ENCODE measurements around the gene ANOS1. TPM values are rescaled to one million over a fixed set of nuclear protein-coding genes. Genes with fewer than 3 reads are reported as not detected.

Gene ANOS1
- total RNA-seq, 1 donor from 2014 or later = 5.9 TPM

DNA sequence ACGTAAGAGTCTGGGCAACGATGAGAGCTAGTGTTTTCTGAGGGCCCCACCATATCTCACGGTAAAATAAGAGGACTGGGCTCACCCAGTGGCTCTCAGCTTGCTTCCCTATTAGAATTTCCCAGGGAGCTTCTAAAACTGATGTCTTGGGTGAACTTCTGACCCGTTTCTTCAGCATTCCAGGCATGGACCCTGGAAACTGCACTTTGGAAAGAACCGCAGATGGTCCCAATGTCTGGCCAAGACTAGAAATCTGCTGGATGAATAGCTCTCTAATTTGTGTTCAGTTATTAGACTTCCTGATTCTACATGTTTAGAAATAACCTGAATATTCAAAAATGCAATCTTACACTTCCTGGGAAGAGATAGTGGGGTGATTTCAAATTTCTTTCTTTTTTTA is 127.8 kb downstream of the ANOS1 start:
- Mint-ChIP-seq H3K27ac (no peak overlapping the region), H3K27me3 (no peaks in the 10 kb centered on the region), H3K4me3 (ENCODE audit: low read depth) (no peak overlapping the region), H3K4me1 (ENCODE audit: low read depth) (no peaks in the 10 kb centered on the region), H3K9me3 (ENCODE audit: low read depth) (no peaks in the 10 kb centered on the region), H3K36me3 (ENCODE audit: insufficient read depth) (no peaks in the 10 kb centered on the region)
- no peak for DNase-seq (ENCODE audit: low spot score, unreplicated experiment)
- TF ChIP-seq, protein P1, sequence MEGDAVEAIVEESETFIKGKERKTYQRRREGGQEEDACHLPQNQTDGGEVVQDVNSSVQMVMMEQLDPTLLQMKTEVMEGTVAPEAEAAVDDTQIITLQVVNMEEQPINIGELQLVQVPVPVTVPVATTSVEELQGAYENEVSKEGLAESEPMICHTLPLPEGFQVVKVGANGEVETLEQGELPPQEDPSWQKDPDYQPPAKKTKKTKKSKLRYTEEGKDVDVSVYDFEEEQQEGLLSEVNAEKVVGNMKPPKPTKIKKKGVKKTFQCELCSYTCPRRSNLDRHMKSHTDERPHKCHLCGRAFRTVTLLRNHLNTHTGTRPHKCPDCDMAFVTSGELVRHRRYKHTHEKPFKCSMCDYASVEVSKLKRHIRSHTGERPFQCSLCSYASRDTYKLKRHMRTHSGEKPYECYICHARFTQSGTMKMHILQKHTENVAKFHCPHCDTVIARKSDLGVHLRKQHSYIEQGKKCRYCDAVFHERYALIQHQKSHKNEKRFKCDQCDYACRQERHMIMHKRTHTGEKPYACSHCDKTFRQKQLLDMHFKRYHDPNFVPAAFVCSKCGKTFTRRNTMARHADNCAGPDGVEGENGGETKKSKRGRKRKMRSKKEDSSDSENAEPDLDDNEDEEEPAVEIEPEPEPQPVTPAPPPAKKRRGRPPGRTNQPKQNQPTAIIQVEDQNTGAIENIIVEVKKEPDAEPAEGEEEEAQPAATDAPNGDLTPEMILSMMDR (IDR thresholded peaks at IDR 0.05; ENCODE audit: unreplicated experiment) = no peak

DNA sequence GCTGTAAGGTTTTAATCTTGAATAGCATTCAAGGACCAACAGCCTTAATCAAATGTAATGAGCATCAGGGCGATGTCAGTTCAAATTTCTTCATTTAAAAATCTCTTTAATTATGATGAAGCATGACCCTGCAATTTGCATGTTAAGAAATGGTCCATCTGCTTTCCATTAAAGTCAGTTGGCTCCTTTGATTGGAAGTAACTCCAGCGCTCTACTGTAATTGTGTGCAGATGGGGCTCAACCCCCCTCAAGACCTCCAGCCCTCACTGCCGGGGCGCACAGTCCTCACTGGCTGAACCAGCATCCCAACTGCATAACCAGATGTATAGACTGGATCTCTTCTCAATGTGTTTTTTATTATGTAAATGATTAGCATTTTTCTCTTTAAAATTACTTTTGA is 140.4 kb downstream of the ANOS1 start:
- Mint-ChIP-seq H3K27ac (no peak overlapping the region), H3K4me3 (ENCODE audit: low read depth) (no peak overlapping the region), H3K9me3 (ENCODE audit: low read depth) (no peaks in the 10 kb centered on the region), H3K27me3 (no peaks in the 10 kb centered on the region), H3K36me3 (ENCODE audit: insufficient read depth) (no peaks in the 10 kb centered on the region), H3K4me1 (ENCODE audit: low read depth) (no peaks in the 10 kb centered on the region)
- TF ChIP-seq, protein P1 (IDR thresholded peaks at IDR 0.05; ENCODE audit: unreplicated experiment) = no peak
- no peak for DNase-seq (ENCODE audit: low spot score, unreplicated experiment)

DNA sequence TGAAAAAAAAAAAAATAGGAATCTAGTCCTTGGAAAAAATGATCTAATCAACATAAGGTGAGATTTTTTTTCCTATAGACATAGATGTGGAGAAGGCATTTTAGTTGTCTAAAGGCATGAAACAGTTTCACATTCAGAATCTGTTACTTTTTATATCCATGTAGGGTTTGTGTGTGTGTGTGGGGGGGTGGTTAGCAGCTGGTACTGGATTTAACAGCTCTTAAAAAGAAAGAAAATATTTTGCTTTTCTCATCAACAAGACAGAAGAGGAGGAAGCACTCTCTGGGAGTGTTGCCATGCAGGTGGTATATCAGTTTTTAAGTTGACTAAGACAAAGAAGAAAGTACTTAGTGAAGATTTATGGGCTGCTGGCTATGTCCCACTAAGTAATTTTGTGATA is 145.0 kb downstream of the ANOS1 start:
- H3K27ac Mint-ChIP-seq = no peak overlapping the region
- no peaks in the 10 kb centered on the region for H3K36me3 Mint-ChIP-seq (ENCODE audit: insufficient read depth)
- no peaks in the 10 kb centered on the region for H3K27me3 Mint-ChIP-seq
- no peak for DNase-seq (ENCODE audit: low spot score, unreplicated experiment)
- no peaks in the 10 kb centered on the region for H3K4me1 Mint-ChIP-seq (ENCODE audit: low read depth)
- no peak overlapping the region for H3K4me3 Mint-ChIP-seq (ENCODE audit: low read depth)
- TF ChIP-seq, protein P1 (IDR thresholded peaks at IDR 0.05; ENCODE audit: unreplicated experiment) = no peak
- H3K9me3 Mint-ChIP-seq (ENCODE audit: low read depth) = no peaks in the 10 kb centered on the region

DNA sequence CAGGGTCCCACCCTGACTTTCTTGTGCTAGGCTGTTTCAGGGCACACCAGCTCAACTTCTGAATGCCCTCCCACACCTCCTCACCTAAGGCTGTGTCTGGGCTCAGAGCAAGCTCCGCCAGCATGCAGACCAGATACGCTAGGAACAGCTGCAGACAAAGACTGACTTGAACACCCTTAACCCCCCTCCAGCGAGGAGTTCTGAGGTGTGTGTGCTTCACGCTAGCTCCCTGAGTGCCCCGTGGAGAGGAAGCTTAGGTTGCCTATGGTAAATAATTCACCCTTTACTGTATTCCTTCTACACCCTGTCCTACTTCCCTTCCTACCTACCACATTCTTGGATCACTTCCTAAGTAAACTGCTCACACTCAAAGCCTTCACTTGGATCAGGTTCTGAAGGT is 152.3 kb downstream of the ANOS1 start:
- no peak for DNase-seq (ENCODE audit: low spot score, unreplicated experiment)

DNA sequence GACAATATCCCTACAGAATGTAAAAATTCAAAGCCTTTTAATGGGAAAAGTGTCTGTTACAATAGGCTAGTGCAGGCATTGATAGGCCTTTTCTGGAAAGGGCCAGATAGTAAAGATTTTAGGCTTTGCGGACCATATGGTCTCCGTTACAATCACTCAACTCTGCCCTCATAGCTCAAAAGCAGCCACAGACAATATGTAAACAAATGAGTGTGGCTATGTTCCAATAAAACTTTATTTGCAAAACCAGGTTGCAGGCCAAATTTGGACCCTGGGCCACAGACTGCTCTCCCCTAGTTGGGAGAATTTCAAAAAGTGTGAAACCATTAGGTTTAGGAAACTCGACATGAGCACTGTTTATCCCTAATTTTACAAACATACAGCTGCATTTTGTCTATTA is 155.1 kb downstream of the ANOS1 start:
- Mint-ChIP-seq H3K4me1 (ENCODE audit: low read depth) (no peaks in the 10 kb centered on the region), H3K9me3 (ENCODE audit: low read depth) (no peaks in the 10 kb centered on the region), H3K36me3 (ENCODE audit: insufficient read depth) (no peaks in the 10 kb centered on the region), H3K27me3 (no peaks in the 10 kb centered on the region), H3K4me3 (ENCODE audit: low read depth) (no peak overlapping the region), H3K27ac (no peak overlapping the region)
- DNase-seq (ENCODE audit: low spot score, unreplicated experiment) = no peak
- TF ChIP-seq, protein P1 (IDR thresholded peaks at IDR 0.05; ENCODE audit: unreplicated experiment) = no peak

More for the DNA sequence above, 152.3 kb downstream of the ANOS1 start:
- H3K27ac Mint-ChIP-seq = no peak overlapping the region
- H3K4me3 Mint-ChIP-seq (ENCODE audit: low read depth) = no peak overlapping the region
- H3K36me3 Mint-ChIP-seq (ENCODE audit: insufficient read depth) = no peaks in the 10 kb centered on the region
- TF ChIP-seq, protein P1 (IDR thresholded peaks at IDR 0.05; ENCODE audit: unreplicated experiment) = no peak
- H3K4me1 Mint-ChIP-seq (ENCODE audit: low read depth) = no peaks in the 10 kb centered on the region
- no peaks in the 10 kb centered on the region for H3K27me3 Mint-ChIP-seq
- H3K9me3 Mint-ChIP-seq (ENCODE audit: low read depth) = no peaks in the 10 kb centered on the region

Measured in progenitor cell of endocrine pancreas (in vitro differentiated cells).